HepG2 (cell line): Measurements from ENCODE around the gene VGF. TPM values are rescaled to one million over a fixed set of nuclear protein-coding genes. Genes with fewer than 3 reads are reported as not detected.
A peak's percentile ranks its signal among the peaks of the same experiment; 100 is the strongest.

Experiments
- ARID2 ChIP-seq: sonication (generic); formaldehyde crosslinking; IDR thresholded peaks from 2 replicates; pipeline ENCODE4 v1.8.1; 2022; ENCODE audit warnings: mild to moderate bottlenecking, missing genetic modification reagents, borderline replicate concordance
- ARNTL ChIP-seq: sonication (generic); formaldehyde crosslinking; IDR thresholded peaks from 2 replicates; pipeline ENCODE4 v1.4.0; 2020; ENCODE audit warnings: mild to moderate bottlenecking, missing genetic modification reagents
- ASH2L ChIP-seq: fragments of 300-600, 200-600 bp; sonication (generic); IDR thresholded peaks from 2 replicates; pipeline ENCODE4 v1.7.0; 2017; ENCODE audit warnings: low read depth, mild to moderate bottlenecking, moderate library complexity, mixed read lengths, low read length; ENCODE audit not compliant: insufficient read length
- KAT8 ChIP-seq: IDR thresholded peaks from 2 replicates; pipeline ENCODE4 v1.6.1; 2016; ENCODE audit warnings: missing genetic modification reagents, missing compliant biosample characterization
- PRMT3 ChIP-seq: sonication (generic); formaldehyde crosslinking; IDR thresholded peaks from 2 replicates; pipeline ENCODE4 v1.8.1; 2022; ENCODE audit warnings: low read depth, mild to moderate bottlenecking, moderate library complexity, missing genetic modification reagents, borderline replicate concordance
- RFX3 ChIP-seq: IDR thresholded peaks from 2 replicates; pipeline ENCODE4 v1.6.1; 2016; ENCODE audit warnings: missing biosample characterization, missing genetic modification reagents
- TBX2 ChIP-seq: sonication (generic); formaldehyde crosslinking; IDR thresholded peaks from 2 replicates; pipeline ENCODE4 v1.5.0; 2020; ENCODE audit warnings: missing genetic modification reagents, mild to moderate bottlenecking, borderline replicate concordance
- TP53 ChIP-seq: sonication (generic); formaldehyde crosslinking; conservative IDR thresholded peaks from 2 replicates; pipeline ENCODE4 v1.4.0; 2020; ENCODE audit warnings: missing genetic modification reagents
- ZEB1 ChIP-seq: IDR thresholded peaks from 2 replicates; pipeline ENCODE4 v1.6.1; 2012; ENCODE audit warnings: mild to moderate bottlenecking, low read depth, inconsistent platforms; ENCODE audit not compliant: insufficient replicate concordance
- ZNF253 ChIP-seq: sonication (generic); formaldehyde crosslinking; IDR thresholded peaks from 2 replicates; pipeline ENCODE4 v1.8.0; 2022; ENCODE audit warnings: mild to moderate bottlenecking, missing genetic modification reagents, borderline replicate concordance
- ZNF543 ChIP-seq: sonication (generic); formaldehyde crosslinking; IDR thresholded peaks from 2 replicates; pipeline ENCODE4 v1.4.0; 2020; ENCODE audit warnings: mild to moderate bottlenecking, missing genetic modification reagents
- ZNF670 ChIP-seq: sonication (generic); formaldehyde crosslinking; IDR thresholded peaks from 2 replicates; pipeline ENCODE4 v1.8.0; 2022; ENCODE audit warnings: mild to moderate bottlenecking, missing genetic modification reagents, borderline replicate concordance
- ZNF724P ChIP-seq: sonication (generic); formaldehyde crosslinking; IDR thresholded peaks from 2 replicates; pipeline ENCODE4 v1.8.0; 2022; ENCODE audit warnings: missing genetic modification reagents, borderline replicate concordance
- ZNF772 ChIP-seq: sonication (generic); formaldehyde crosslinking; IDR thresholded peaks from 2 replicates; pipeline ENCODE4 v1.5.0; 2020; ENCODE audit warnings: mild to moderate bottlenecking, missing genetic modification reagents
- ZNF878 ChIP-seq: sonication (generic); formaldehyde crosslinking; IDR thresholded peaks from 2 replicates; pipeline ENCODE4 v1.8.1; 2023; ENCODE audit warnings: mild to moderate bottlenecking, missing genetic modification reagents, moderate library complexity
- polyA plus RNA-seq, 8 experiments: library from polyadenylated mRNA; depleted of rRNA in 3 of 8; stranded (reverse) in 7 of 8; unstranded in 1 of 8; fragments of >200 nt; fragmentation: Illumina TruSeq in 4 of 8; extraction: Trizol in 4 of 8; gene quantifications; 2 replicates each; pipeline versions ENCODE4 v1.2.1 to v1.2.3, GENCODE V29; 2011 to 2016; ENCODE audit warnings: low read depth in 4 of 8, missing spikeins in 1 of 8, mixed read lengths in 1 of 8; ENCODE audit not compliant: insufficient read depth in 1 of 8
- total RNA-seq, 5 experiments: library from RNA; depleted of rRNA; stranded (reverse); fragments of >200 nt; fragmentation: Illumina TruSeq; extraction: Trizol; gene quantifications; 2 replicates each; pipeline ENCODE4 v1.2.3, GENCODE V29; 2016; ENCODE audit warnings: low read depth in 1 of 5
- TF ChIP-seq, protein P1 (sequence below): sonication (generic); formaldehyde crosslinking; IDR thresholded peaks from 2 replicates; pipeline ENCODE4 v1.4.0; 2020; ENCODE audit warnings: missing genetic modification reagents
- TF ChIP-seq, protein P2 (sequence below): sonication (generic); formaldehyde crosslinking; IDR thresholded peaks from 2 replicates; pipeline ENCODE4 v1.4.0; 2020; ENCODE audit warnings: missing genetic modification reagents
- TF ChIP-seq, protein P3 (sequence below): sonication (generic); formaldehyde crosslinking; IDR thresholded peaks from 2 replicates; pipeline ENCODE4 v1.4.0; 2020; ENCODE audit warnings: missing genetic modification reagents, borderline replicate concordance
- TF ChIP-seq, protein P4 (sequence below): sonication (generic); formaldehyde crosslinking; IDR thresholded peaks from 2 replicates; pipeline ENCODE4 v1.4.0; 2020; ENCODE audit warnings: missing genetic modification reagents

VGF gene
- total and polyA plus RNA-seq, 2 of the 13 experiments (the other 11 are each of a cell fraction or from before 2014, with no cell fraction given), result 0.12 to 0.46 TPM

DNA sequence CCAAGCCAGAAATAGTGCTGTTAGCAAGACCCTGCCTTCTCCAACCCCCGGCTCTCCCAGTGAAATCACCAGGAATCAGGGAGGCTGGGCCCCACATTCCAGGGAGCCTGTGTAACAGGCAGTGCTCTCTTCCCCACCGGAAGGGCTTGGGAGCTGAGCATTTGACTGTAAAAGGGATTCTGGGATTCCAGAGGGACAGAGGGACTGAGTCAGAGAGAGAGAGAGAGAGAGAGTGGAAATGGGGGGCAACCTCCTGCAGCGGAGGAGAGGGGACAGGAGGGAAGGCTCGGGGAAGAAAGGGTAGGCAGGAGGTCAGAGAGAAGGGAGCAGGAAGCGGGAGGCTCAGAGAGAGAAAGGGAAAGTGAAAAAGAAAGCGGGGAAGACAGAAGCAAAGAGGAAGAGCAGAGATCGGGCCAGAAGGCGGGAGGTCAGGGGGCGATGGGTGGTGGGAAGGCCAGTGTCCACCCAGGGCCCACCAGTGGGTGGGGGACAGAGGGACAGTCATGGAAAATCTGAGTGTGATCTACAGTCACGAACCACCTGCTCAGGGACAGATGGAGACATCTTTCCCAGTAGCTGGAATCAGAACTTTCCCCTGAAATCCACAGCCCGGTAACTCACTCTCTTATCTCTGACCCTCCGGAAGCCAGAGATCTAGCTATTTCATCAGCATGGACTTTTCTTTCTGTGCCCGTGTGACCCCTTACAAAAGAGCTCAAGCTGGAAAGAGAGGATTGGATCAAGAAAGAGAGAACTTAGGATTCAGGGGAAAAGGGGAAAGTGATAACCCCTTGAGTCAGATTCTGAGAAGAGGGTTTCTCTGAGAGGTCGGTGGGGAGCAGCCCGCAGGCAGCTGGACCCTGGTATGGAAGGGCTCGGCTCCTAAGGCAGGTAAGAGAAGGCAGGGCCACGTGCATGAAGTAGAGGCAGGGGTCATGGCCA, 43.1 kb downstream of the VGF start (continued):
- TF ChIP-seq, protein P1, sequence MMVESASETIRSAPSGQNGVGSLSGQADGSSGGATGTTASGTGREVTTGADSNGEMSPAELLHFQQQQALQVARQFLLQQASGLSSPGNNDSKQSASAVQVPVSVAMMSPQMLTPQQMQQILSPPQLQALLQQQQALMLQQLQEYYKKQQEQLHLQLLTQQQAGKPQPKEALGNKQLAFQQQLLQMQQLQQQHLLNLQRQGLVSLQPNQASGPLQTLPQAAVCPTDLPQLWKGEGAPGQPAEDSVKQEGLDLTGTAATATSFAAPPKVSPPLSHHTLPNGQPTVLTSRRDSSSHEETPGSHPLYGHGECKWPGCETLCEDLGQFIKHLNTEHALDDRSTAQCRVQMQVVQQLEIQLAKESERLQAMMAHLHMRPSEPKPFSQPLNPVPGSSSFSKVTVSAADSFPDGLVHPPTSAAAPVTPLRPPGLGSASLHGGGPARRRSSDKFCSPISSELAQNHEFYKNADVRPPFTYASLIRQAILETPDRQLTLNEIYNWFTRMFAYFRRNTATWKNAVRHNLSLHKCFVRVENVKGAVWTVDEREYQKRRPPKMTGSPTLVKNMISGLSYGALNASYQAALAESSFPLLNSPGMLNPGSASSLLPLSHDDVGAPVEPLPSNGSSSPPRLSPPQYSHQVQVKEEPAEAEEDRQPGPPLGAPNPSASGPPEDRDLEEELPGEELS, result peak; percentile 59
- TF ChIP-seq ZNF253 (CRISPR knock-in tag) (no peak), TBX2 (0 out of 2 replicates have a peak, but pooled peaks have one; percentile 42), KAT8 (CRISPR knock-in tag) (peak; percentile 51; the same call in 1 of the 2 replicates), ZEB1 (peak; percentile 14), RFX3 (CRISPR knock-in tag) (no peak), ARNTL (0 out of 2 replicates have a peak, but pooled peaks have one; percentile 58), ZNF878 (CRISPR knock-in tag) (peak; percentile 82), ZNF772 (CRISPR knock-in tag) (peak; percentile 83), ZNF724P (CRISPR knock-in tag) (0 out of 2 replicates have a peak, but pooled peaks have one; percentile 12), ZNF670 (CRISPR knock-in tag) (0 out of 2 replicates have a peak, but pooled peaks have one; percentile 55), ARID2 (CRISPR knock-in tag) (0 out of 2 replicates have a peak, but pooled peaks have one; percentile 27), ASH2L (peak; percentile 38), TP53 (CRISPR knock-in tag) (no peak), PRMT3 (CRISPR knock-in tag) (0 out of 2 replicates have a peak, but pooled peaks have one; percentile 36), ZNF543 (CRISPR knock-in tag) (no peak; the same call in none of the 2 replicates)
- TF ChIP-seq, protein P2, sequence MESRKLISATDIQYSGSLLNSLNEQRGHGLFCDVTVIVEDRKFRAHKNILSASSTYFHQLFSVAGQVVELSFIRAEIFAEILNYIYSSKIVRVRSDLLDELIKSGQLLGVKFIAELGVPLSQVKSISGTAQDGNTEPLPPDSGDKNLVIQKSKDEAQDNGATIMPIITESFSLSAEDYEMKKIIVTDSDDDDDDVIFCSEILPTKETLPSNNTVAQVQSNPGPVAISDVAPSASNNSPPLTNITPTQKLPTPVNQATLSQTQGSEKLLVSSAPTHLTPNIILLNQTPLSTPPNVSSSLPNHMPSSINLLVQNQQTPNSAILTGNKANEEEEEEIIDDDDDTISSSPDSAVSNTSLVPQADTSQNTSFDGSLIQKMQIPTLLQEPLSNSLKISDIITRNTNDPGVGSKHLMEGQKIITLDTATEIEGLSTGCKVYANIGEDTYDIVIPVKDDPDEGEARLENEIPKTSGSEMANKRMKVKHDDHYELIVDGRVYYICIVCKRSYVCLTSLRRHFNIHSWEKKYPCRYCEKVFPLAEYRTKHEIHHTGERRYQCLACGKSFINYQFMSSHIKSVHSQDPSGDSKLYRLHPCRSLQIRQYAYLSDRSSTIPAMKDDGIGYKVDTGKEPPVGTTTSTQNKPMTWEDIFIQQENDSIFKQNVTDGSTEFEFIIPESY (CRISPR knock-in tag), result 0 out of 2 replicates have a peak, but pooled peaks have one; percentile 27
- TF ChIP-seq, protein P3, sequence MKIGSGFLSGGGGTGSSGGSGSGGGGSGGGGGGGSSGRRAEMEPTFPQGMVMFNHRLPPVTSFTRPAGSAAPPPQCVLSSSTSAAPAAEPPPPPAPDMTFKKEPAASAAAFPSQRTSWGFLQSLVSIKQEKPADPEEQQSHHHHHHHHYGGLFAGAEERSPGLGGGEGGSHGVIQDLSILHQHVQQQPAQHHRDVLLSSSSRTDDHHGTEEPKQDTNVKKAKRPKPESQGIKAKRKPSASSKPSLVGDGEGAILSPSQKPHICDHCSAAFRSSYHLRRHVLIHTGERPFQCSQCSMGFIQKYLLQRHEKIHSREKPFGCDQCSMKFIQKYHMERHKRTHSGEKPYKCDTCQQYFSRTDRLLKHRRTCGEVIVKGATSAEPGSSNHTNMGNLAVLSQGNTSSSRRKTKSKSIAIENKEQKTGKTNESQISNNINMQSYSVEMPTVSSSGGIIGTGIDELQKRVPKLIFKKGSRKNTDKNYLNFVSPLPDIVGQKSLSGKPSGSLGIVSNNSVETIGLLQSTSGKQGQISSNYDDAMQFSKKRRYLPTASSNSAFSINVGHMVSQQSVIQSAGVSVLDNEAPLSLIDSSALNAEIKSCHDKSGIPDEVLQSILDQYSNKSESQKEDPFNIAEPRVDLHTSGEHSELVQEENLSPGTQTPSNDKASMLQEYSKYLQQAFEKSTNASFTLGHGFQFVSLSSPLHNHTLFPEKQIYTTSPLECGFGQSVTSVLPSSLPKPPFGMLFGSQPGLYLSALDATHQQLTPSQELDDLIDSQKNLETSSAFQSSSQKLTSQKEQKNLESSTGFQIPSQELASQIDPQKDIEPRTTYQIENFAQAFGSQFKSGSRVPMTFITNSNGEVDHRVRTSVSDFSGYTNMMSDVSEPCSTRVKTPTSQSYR (CRISPR knock-in tag), result peak; percentile 16; the same call in 1 of the 2 replicates
- TF ChIP-seq, protein P4, sequence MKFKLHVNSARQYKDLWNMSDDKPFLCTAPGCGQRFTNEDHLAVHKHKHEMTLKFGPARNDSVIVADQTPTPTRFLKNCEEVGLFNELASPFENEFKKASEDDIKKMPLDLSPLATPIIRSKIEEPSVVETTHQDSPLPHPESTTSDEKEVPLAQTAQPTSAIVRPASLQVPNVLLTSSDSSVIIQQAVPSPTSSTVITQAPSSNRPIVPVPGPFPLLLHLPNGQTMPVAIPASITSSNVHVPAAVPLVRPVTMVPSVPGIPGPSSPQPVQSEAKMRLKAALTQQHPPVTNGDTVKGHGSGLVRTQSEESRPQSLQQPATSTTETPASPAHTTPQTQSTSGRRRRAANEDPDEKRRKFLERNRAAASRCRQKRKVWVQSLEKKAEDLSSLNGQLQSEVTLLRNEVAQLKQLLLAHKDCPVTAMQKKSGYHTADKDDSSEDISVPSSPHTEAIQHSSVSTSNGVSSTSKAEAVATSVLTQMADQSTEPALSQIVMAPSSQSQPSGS (CRISPR knock-in tag), result peak; percentile 32
